SH-SY5Y (cell line): Measurements from ENCODE around the gene TUBB4B.

Experiments used
- GATA2 ChIP-seq: IDR thresholded peaks from 2 replicates; pipeline ENCODE4 v1.6.1; 2011; ENCODE audit warnings: mild to moderate bottlenecking, low read depth, low read length
- GATA3 ChIP-seq: IDR thresholded peaks from 2 replicates; pipeline ENCODE4 v1.6.1; 2011; ENCODE audit warnings: low read depth, mild to moderate bottlenecking, low read length, moderate library complexity

DNA sequence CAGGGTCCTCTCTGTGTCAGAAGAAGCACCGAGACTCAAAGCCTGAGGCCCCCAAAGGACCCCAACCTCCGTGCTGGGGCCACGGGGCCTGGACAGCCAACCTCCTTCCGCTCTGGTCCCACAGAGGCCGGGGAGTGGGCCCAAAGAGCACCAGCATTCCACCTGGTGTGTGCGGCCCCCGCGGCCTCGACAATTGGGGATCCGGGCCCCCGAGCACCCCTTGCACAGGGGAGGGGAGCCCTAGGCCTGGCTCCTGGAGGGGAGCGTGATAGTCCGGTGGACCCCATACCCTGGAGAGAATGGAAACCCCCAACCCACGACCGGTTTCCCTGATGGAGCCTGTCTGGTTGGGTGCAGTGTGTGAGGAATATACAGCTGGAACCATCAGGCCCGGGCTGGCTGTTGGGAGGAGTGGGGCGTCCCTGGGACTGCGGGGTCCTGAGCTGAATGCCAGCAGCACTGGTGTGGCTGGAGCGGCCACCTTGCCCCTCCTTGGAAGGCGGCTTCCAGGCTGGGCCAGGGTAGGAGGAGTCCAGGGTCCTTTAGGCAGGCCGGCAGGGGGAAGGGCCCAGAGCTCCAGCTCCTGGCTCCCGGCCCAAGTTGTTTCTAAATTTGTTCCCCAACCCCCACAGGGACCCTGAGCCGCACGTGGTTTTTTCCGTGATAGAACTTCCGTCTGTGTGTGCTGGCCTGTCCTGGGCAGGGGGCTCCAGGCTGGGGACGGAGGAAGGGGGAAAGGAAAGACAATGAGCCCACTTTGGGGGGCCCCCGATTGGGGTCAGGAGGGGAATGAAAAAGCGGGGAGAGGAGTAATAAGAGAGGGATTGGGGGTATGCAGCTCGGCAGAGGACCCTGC lies 35.6 kb downstream of the TUBB4B start:
- TF ChIP-seq GATA2 (no peak), GATA3 (no peak)
